Prostate gland (tissue), 2 donors: ENCODE results near the gene SYNPO. TPM values are rescaled to one million over a fixed set of nuclear protein-coding genes. Genes with fewer than 3 reads are reported as not detected.

Experiments
- DNase-seq: peaks from one replicate; pipeline ENCODE4 v3.0.0-alpha.2; 2019; ENCODE audit warnings: low spot score
- H3K27ac ChIP-seq, 2 donors: fragments of 200-600 bp; sonication (generic); 2 replicates each; pipeline ENCODE4 v1.5.1; 2017 to 2019
- H3K27me3 ChIP-seq: fragments of 200-600 bp; sonication (generic); replicated peaks from 2 replicates; pipeline ENCODE4 v1.5.1; 2019; ENCODE audit not compliant: insufficient read depth
- H3K36me3 ChIP-seq, 2 donors: fragments of 200-600 bp; sonication (generic); 1 replicate in 1 of 2; 2 replicates in 1 of 2; pipeline versions ENCODE4 v1.5.1 to v1.8.1; 2017 to 2019
- H3K4me1 ChIP-seq: fragments of 200-600 bp; sonication (generic); replicated peaks from 2 replicates; pipeline ENCODE4 v1.5.1; 2019
- H3K4me3 ChIP-seq, 2 donors: fragments of 200-600 bp; sonication (generic); 2 replicates each; pipeline ENCODE4 v1.5.1; 2017 to 2019
- H3K9me3 ChIP-seq: fragments of 200-600 bp; sonication (generic); 2 replicates; pipeline ENCODE4 v1.5.1; 2017
- CTCF ChIP-seq, 4 experiments: fragments of 200-600 bp in 2 of 4; fragments of 450-650 bp in 2 of 4; sonication (generic) in 2 of 4; IDR thresholded peaks; 1 replicate in 3 of 4; 2 replicates in 1 of 4; pipeline ENCODE4 v1.5.1; 2016 to 2019; ENCODE audit warnings: antibody characterized with exemption in 4 of 4, mild to moderate bottlenecking in 2 of 4, moderate library complexity in 2 of 4
- POLR2A ChIP-seq: fragments of 450-650 bp; IDR thresholded peaks from one replicate; pipeline ENCODE4 v1.6.1; 2016; ENCODE audit warnings: antibody characterized with exemption, mild to moderate bottlenecking
- POLR2AphosphoS5 ChIP-seq: sonication (generic); formaldehyde crosslinking; IDR thresholded peaks from one replicate; pipeline ENCODE4 v1.6.1; 2017; ENCODE audit warnings: antibody characterized with exemption
- WGBS: methylation state at CpG from one replicate; pipeline ENCODE4 v1.1.5; 2018; 5-methylcytosine and 5-hydroxymethylcytosine counted together
- intact Hi-C: fragments of 100-400 bp; cut with DNase I; formaldehyde crosslinking; loops from one replicate; pipeline ENCODE4 v1.14.2; 2022
- total RNA-seq, 2 donors: library from RNA; depleted of rRNA; stranded (reverse); fragments of >200 nt; gene quantifications; one replicate each; pipeline ENCODE4 v1.1.0, GENCODE V29; 2016

The SYNPO gene
- total RNA-seq, 2 donors from 2014 or later, result 13.7 to 61.0 TPM

DNA sequence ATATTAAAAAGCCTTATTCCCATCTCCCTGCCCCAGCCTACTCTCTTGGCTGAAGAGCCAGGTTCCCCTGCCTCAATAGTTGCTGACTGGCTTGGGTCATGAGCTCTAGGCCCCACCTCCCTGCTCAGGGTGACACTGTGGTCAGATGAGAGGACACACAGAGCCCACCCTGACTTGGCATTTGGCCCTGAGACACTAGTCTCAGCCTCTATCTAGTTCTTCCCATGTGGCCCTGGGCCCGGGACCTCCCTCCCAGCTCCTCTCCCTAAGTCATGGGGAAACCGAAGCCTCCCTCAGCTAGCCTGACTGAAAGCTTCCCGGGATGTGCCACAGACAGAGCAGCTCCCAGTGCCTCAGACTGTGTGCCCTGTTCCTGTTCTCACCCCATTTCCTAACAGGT lies 14.8 kb downstream of the SYNPO start:
- Histone ChIP-seq H3K27ac (no peak overlapping the region), H3K9me3 (no peaks in the 10 kb centered on the region), H3K36me3 (no peaks in the 10 kb centered on the region), H3K27me3 (no peaks in the 10 kb centered on the region), H3K4me1 (no peaks in the 10 kb centered on the region), H3K4me3 (no peak overlapping the region)
- WGBS, result 83% methylated on average over 3 of the region's 3 CpGs
- TF ChIP-seq POLR2A (no peak), CTCF (IDR thresholded peaks at IDR 0.05) (no peak), POLR2AphosphoS5 (no peak)
- DNase-seq, result no peak
- intact Hi-C loops, result no loop called here

DNA sequence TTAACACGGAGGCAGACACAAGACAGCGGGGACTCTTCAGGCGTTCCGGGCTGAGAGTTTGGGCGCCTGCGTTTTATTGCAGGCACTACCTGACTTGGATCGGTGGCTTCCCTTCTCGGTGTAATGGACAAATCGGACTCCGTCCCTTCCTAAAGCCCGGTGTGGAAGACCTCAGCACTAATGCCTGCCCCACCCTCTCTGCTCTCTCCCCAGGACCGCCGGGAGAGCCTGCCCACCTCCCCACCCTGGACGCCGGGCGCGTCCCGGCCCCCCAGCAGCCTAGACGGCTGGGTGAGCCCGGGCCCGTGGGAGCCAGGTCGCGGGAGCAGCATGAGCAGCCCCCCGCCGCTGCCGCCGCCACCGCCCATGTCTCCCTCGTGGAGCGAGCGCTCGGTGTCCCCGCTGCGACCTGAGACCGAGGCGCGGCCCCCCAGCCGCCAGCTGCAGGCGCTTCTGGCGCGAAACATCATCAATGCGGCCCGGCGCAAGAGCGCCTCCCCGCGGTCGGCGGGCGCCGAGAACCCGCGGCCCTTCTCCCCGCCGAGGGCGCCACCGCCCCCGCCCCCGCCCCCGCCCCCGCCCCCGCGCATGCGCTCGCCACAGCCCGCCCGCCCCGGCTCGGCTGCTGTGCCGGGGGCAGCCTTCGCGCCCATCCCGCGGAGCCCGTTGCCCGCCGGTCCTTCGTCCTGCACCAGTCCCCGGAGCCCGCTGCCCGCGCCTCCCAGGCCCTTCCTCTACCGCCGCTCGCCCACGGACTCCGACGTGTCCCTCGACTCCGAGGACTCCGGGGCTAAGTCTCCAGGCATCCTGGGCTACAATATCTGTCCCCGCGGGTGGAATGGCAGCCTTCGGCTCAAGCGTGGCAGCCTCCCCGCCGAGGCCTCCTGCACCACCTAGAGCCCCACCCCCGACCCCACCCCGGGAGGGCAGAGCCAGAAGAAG lies 16.0 kb downstream of the SYNPO start:
- intact Hi-C loops, result loop anchor here (2.0 kb wide), 1 partner anchor 66 kb away; no protein-coding TSS in a partner anchor
- peak; percentile 58 for DNase-seq
- H3K27me3 ChIP-seq, result no peaks in the 10 kb centered on the region

GRCh38 chr5:150658121-150658520 lies 17.7 kb downstream of the SYNPO start:
- no peaks in the 10 kb centered on the region for H3K9me3 ChIP-seq
- H3K36me3 ChIP-seq, result no peaks in the 10 kb centered on the region
- no peaks in the 10 kb centered on the region for H3K27me3 ChIP-seq
- no peak for DNase-seq
- TF ChIP-seq CTCF (IDR thresholded peaks at IDR 0.05) (no peak), POLR2A (no peak), POLR2AphosphoS5 (no peak)
- peak overlapping the region in 1 of 2 donors; percentile 39 for H3K27ac ChIP-seq
- intact Hi-C loops, result no loop called here
- H3K4me3 ChIP-seq, result no peak overlapping the region
- WGBS, result 97% methylated on average over 4 of the region's 4 CpGs
- no peaks in the 10 kb centered on the region for H3K4me1 ChIP-seq

More for the DNA sequence above, 16.0 kb downstream of the SYNPO start:
- H3K4me3 ChIP-seq, result peak overlapping the region; percentile 42 to 44
- H3K9me3 ChIP-seq, result no peaks in the 10 kb centered on the region
- peak overlapping the region; percentile 60 to 72 for H3K27ac ChIP-seq
- H3K36me3 ChIP-seq, result no peaks in the 10 kb centered on the region
- no peaks in the 10 kb centered on the region for H3K4me1 ChIP-seq
- TF ChIP-seq POLR2AphosphoS5 (no peak), POLR2A (no peak), CTCF (IDR thresholded peaks at IDR 0.05) (peak; percentile 67 to 81 (median 74))
- WGBS, result 2% methylated on average over 51 of the region's 99 CpGs

DNA sequence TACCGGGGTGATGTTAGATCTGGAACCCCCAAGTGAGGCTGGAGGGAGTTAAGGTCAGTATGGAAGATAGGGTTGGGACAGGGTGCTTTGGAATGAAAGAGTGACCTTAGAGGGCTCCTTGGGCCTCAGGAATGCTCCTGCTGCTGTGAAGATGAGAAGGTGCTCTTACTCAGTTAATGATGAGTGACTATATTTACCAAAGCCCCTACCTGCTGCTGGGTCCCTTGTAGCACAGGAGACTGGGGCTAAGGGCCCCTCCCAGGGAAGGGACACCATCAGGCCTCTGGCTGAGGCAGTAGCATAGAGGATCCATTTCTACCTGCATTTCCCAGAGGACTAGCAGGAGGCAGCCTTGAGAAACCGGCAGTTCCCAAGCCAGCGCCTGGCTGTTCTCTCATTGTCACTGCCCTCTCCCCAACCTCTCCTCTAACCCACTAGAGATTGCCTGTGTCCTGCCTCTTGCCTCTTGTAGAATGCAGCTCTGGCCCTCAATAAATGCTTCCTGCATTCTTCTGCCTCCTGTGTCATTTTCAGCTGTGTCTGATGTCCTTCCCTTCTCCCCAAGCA lies 18.3 kb downstream of the SYNPO start:
- Histone ChIP-seq H3K27me3 (no peaks in the 10 kb centered on the region), H3K36me3 (no peaks in the 10 kb centered on the region), H3K27ac (no peak overlapping the region), H3K4me1 (no peaks in the 10 kb centered on the region), H3K4me3 (no peak overlapping the region), H3K9me3 (no peaks in the 10 kb centered on the region)
- DNase-seq, result no peak
- TF ChIP-seq POLR2AphosphoS5 (no peak), POLR2A (no peak), CTCF (IDR thresholded peaks at IDR 0.05) (no peak)
- WGBS, result 61% methylated on average over 3 of the region's 3 CpGs
- intact Hi-C loops, result no loop called here
